ENCODE data around the gene SCAF4.

The SCAF4 gene

GRCh38 chr21:31622397-31622796 lies 109.5 kb downstream of the SCAF4 start:
- Mint-ChIP-seq H3K27ac (no peak overlapping the region), H3K27me3 (no peaks in the 10 kb centered on the region), H3K4me3 (no peak overlapping the region), H3K9me3 (peaks cover 0 to 9% of the 10 kb centered on the region in 2 donors), H3K4me1 (peaks cover 14% of the 10 kb centered on the region)
- no peak for DNase-seq
- ATAC-seq: no peak
